Osteoblast (primary cell): ENCODE results near the gene CAMTA1. TPM values are rescaled to one million over a fixed set of nuclear protein-coding genes. Genes with fewer than 3 reads are reported as not detected.

Experiments used
- DNase-seq: peaks from one replicate; pipeline ENCODE4 v3.0.0; 2011; ENCODE audit warnings: low spot score, mixed read lengths; ENCODE audit not compliant: insufficient read length; ENCODE audit errors: missing footprints
- H2AFZ ChIP-seq: 2 replicates; pipeline ENCODE4 v1.6.0; 2011; ENCODE audit warnings: mild to moderate bottlenecking, low read length
- H3K27ac ChIP-seq: 2 replicates; pipeline ENCODE4 v1.5.1; 2011; ENCODE audit warnings: mild to moderate bottlenecking, low read depth, low read length, moderate library complexity
- H3K27me3 ChIP-seq: 2 replicates; pipeline ENCODE4 v1.6.0; 2012; ENCODE audit warnings: mild to moderate bottlenecking, control low read depth, inconsistent platforms, low read length, moderate library complexity; ENCODE audit not compliant: insufficient read depth
- H3K36me3 ChIP-seq: 2 replicates; pipeline ENCODE4 v1.5.1; 2011; ENCODE audit warnings: mild to moderate bottlenecking, low read length, control low read depth, moderate library complexity; ENCODE audit not compliant: insufficient read depth
- H3K4me1 ChIP-seq: 2 replicates; pipeline ENCODE4 v1.5.1; 2011; ENCODE audit warnings: mild to moderate bottlenecking, low read length, control low read depth, moderate library complexity; ENCODE audit not compliant: insufficient read depth
- H3K4me2 ChIP-seq: 2 replicates; pipeline ENCODE4 v1.6.0; 2011; ENCODE audit warnings: mild to moderate bottlenecking, low read length; ENCODE audit not compliant: insufficient read depth
- H3K4me3 ChIP-seq: fragments of 200-600 bp; sonication (generic); 3 replicates; pipeline ENCODE4 v1.5.1; 2012; ENCODE audit warnings: mild to moderate bottlenecking, low read length, inconsistent platforms; ENCODE audit not compliant: insufficient read depth
- H3K79me2 ChIP-seq: 2 replicates; pipeline ENCODE4 v1.6.0; 2012; ENCODE audit warnings: mild to moderate bottlenecking, low read length, control low read depth, inconsistent platforms; ENCODE audit not compliant: insufficient read depth
- H3K9me3 ChIP-seq: 2 replicates; pipeline ENCODE4 v1.5.1; 2011; ENCODE audit warnings: low read depth, low read length, control low read depth
- H4K20me1 ChIP-seq: 2 replicates; pipeline ENCODE4 v1.6.0; 2012; ENCODE audit warnings: mild to moderate bottlenecking, low read length, control low read depth; ENCODE audit not compliant: insufficient read depth
- CTCF ChIP-seq: IDR thresholded peaks from 2 replicates; pipeline ENCODE4 v1.5.1; 2011; ENCODE audit warnings: mild to moderate bottlenecking, low read depth, low read length, moderate library complexity; ENCODE audit errors: extremely low read depth
- total RNA-seq: library from RNA; depleted of rRNA; stranded (reverse); fragments of >200 nt; gene quantifications from 2 replicates; pipeline ENCODE4 v1.2.3, GENCODE V29; 2012

Gene CAMTA1
- total RNA-seq, 1 donor = 47.4 TPM

DNA sequence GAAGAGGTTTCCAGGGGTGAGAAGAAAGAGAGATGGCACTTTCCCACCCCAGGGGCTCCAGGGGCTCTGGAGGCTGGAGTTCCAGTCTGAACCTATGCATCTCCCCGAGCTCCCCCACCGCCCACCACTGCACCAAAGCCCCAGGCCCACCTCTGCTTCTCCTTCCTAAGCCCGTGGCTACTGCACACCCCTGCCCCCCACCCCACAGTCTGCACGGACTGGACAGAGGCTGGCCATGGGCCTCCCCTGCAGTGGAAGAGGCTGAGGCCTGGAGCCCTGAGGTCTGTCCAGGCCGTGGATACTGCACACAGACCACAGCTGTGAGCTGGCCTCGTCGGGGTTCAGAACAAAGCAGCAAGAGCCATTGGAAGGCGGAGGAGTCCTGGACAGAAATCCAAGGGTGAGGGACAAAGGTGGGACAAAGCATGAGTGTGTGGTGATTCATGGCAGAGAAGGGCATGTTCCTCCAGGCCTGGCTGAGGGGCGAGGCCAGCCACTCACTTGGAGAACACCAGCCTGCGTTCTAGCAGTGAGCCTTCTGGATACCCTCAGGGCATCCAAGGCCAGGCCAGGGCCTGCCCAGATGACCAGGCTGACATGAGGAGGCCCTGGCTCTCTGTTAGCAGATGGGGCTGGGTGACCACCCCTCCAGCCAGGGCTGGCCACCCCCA, 741.1 kb downstream of the CAMTA1 start:
- H3K79me2 ChIP-seq = no peaks in the 10 kb centered on the region
- H3K36me3 ChIP-seq = no peaks in the 10 kb centered on the region
- no peaks in the 10 kb centered on the region for H3K27me3 ChIP-seq
- no peak for TF ChIP-seq CTCF
- H3K27ac ChIP-seq = peak overlapping the region; percentile 49
- H4K20me1 ChIP-seq = no peaks in the 10 kb centered on the region
- H3K4me2 ChIP-seq = no peak overlapping the region
- DNase-seq = peak; percentile 26
- peak overlapping the region; percentile 48 for H2AFZ ChIP-seq
- H3K9me3 ChIP-seq = no peaks in the 10 kb centered on the region
- H3K4me1 ChIP-seq = peaks cover 10% of the 10 kb centered on the region
- H3K4me3 ChIP-seq = no peak overlapping the region

- H3K79me2 ChIP-seq = no peaks in the 10 kb centered on the region
- peaks cover 10% of the 10 kb centered on the region for H3K4me1 ChIP-seq
- no peak for TF ChIP-seq CTCF
- no peaks in the 10 kb centered on the region for H3K9me3 ChIP-seq
- no peaks in the 10 kb centered on the region for H4K20me1 ChIP-seq
- H3K27ac ChIP-seq = peak overlapping the region; percentile 49
- peak; percentile 91 for DNase-seq
- H2AFZ ChIP-seq = peak overlapping the region; percentile 48
- H3K36me3 ChIP-seq = no peaks in the 10 kb centered on the region
- H3K27me3 ChIP-seq = no peaks in the 10 kb centered on the region
- H3K4me2 ChIP-seq = no peak overlapping the region
- no peak overlapping the region for H3K4me3 ChIP-seq
Observed at GRCh38 chr1:7526867-7527732, 741.8 kb downstream of the CAMTA1 start.

DNA sequence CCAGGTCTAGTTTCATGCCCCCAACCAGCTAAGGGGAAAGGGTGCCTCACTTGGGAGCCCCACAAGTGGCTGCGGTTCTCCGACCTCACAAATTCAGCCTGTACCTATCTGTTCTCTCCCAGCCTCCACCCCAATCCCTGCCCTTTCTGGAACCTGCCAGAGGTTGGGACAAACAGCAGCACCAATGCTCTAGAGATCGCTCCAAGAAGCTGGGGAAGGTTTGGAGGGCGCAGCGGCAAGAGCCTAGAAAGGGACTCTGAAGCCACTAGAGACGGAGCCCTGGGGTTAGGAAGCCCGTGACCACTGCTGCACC, 742.4 kb downstream of the CAMTA1 start:
- Histone ChIP-seq H3K27me3 (no peaks in the 10 kb centered on the region), H3K9me3 (no peaks in the 10 kb centered on the region), H3K4me2 (no peak overlapping the region), H3K79me2 (no peaks in the 10 kb centered on the region), H3K4me3 (no peak overlapping the region), H3K27ac (no peak overlapping the region), H4K20me1 (no peaks in the 10 kb centered on the region), H3K4me1 (peaks cover 10% of the 10 kb centered on the region), H3K36me3 (no peaks in the 10 kb centered on the region), H2AFZ (no peak overlapping the region)
- TF ChIP-seq CTCF = no peak
- no peak for DNase-seq
